ENCODE measurements around the gene DENND1B. TPM values are rescaled to one million over a fixed set of nuclear protein-coding genes. Genes with fewer than 3 reads are reported as not detected.

The DENND1B gene
- total RNA-seq: 9.5 TPM

- peak; percentile 74 for ATAC-seq
- DNase-seq (ENCODE audit: low spot score): peak; percentile 85
Observed at GRCh38 chr1:197775282-197776262, at the start of gene DENND1B. Gene DENND1B (minus strand): TSS chr1:197775480. CDS start chr1:197775155, 325 bp downstream.

- DNase-seq (ENCODE audit: low spot score) (no peak), ATAC-seq (no peak)
Observed at GRCh38 chr1:197814306-197814705, 39.0 kb upstream of the DENND1B start.

- no peak for DNase-seq (ENCODE audit: low spot score)
- no peak for ATAC-seq
Observed at GRCh38 chr1:197813741-197814140, 38.5 kb upstream of the DENND1B start.

- ATAC-seq: no peak
Observed at GRCh38 chr1:197811769-197812168, 36.5 kb upstream of the DENND1B start.

GRCh38 chr1:197810812-197811211 is 35.5 kb upstream of the DENND1B start:
- DNase-seq (ENCODE audit: low spot score): no peak
- ATAC-seq: no peak

More at GRCh38 chr1:197811769-197812168, 36.5 kb upstream of the DENND1B start:
- no peak for DNase-seq (ENCODE audit: low spot score)

- no peak for DNase-seq (ENCODE audit: low spot score)
- ATAC-seq: no peak
Observed at GRCh38 chr1:197808880-197809279, 33.6 kb upstream of the DENND1B start.

- ATAC-seq: no peak
- no peak for DNase-seq (ENCODE audit: low spot score)
Observed at GRCh38 chr1:197807739-197808453, 32.6 kb upstream of the DENND1B start.

- no peak for DNase-seq (ENCODE audit: low spot score)
- ATAC-seq: no peak
Observed at GRCh38 chr1:197807216-197807615, 31.9 kb upstream of the DENND1B start.

GRCh38 chr1:197806718-197807117 is 31.4 kb upstream of the DENND1B start:
- DNase-seq (ENCODE audit: low spot score) (no peak), ATAC-seq (no peak)

GRCh38 chr1:197801684-197802083 is 26.4 kb upstream of the DENND1B start:
- ATAC-seq (no peak), DNase-seq (ENCODE audit: low spot score) (no peak)

GRCh38 chr1:197801111-197801482 is 25.8 kb upstream of the DENND1B start:
- ATAC-seq (no peak), DNase-seq (ENCODE audit: low spot score) (no peak)

- DNase-seq (ENCODE audit: low spot score): no peak
- no peak for ATAC-seq
Observed at GRCh38 chr1:197800379-197801110, 25.3 kb upstream of the DENND1B start.

GRCh38 chr1:197799271-197799670 is 24.0 kb upstream of the DENND1B start:
- no peak for ATAC-seq
- DNase-seq (ENCODE audit: low spot score): no peak

GRCh38 chr1:197798492-197798891 is 23.2 kb upstream of the DENND1B start:
- DNase-seq (ENCODE audit: low spot score) (no peak), ATAC-seq (no peak)

- ATAC-seq (no peak), DNase-seq (ENCODE audit: low spot score) (no peak)
Observed at GRCh38 chr1:197797010-197797409, 21.7 kb upstream of the DENND1B start.

- no peak for DNase-seq (ENCODE audit: low spot score)
- ATAC-seq: no peak
Observed at GRCh38 chr1:197788741-197789739, 13.8 kb upstream of the DENND1B start.

- DNase-seq (ENCODE audit: low spot score) (no peak), ATAC-seq (no peak)
Observed at GRCh38 chr1:197787623-197788536, 12.6 kb upstream of the DENND1B start.

- ATAC-seq (no peak), DNase-seq (ENCODE audit: low spot score) (no peak)
Observed at GRCh38 chr1:197787056-197787455, 11.8 kb upstream of the DENND1B start.

GRCh38 chr1:197786280-197786679 is 11.0 kb upstream of the DENND1B start:
- DNase-seq (ENCODE audit: low spot score) (no peak), ATAC-seq (no peak)
